HepG2 (cell line): Measurements from ENCODE around the gene SAPCD2. TPM values are rescaled to one million over a fixed set of nuclear protein-coding genes. Genes with fewer than 3 reads are reported as not detected.

Experiments
- FOXA1 ChIP-seq, 2 experiments: fragments of 450-650 bp in 1 of 2; sonication (generic) in 1 of 2; formaldehyde crosslinking in 1 of 2; IDR thresholded peaks; 2 replicates each; pipeline versions ENCODE4 v1.4.0 to v1.6.1; 2016 to 2020; ENCODE audit warnings: missing genetic modification reagents in 1 of 2
- GATA4 ChIP-seq: sonication (generic); IDR thresholded peaks from 2 replicates; pipeline ENCODE4 v1.6.1; 2016; ENCODE audit warnings: antibody characterized with exemption, low read depth, borderline replicate concordance
- KDM5A ChIP-seq: fragments of 200-600 bp; sonication (generic); IDR thresholded peaks from 2 replicates; pipeline ENCODE4 v1.7.0; 2018; ENCODE audit warnings: antibody characterized with exemption, mild to moderate bottlenecking, low read length, borderline replicate concordance
- MAFG ChIP-seq: sonication (generic); formaldehyde crosslinking; IDR thresholded peaks from 2 replicates; pipeline ENCODE4 v1.5.1; 2020; ENCODE audit warnings: mild to moderate bottlenecking, missing genetic modification reagents
- MYNN ChIP-seq: sonication (generic); formaldehyde crosslinking; IDR thresholded peaks from 2 replicates; pipeline ENCODE4 v1.4.0; 2020; ENCODE audit warnings: mild to moderate bottlenecking, low read depth, missing genetic modification reagents
- PAF1 ChIP-seq: IDR thresholded peaks from 2 replicates; pipeline ENCODE4 v1.6.1; 2016; ENCODE audit warnings: missing genetic modification reagents, missing compliant biosample characterization
- RELA ChIP-seq: sonication (generic); formaldehyde crosslinking; IDR thresholded peaks from 2 replicates; pipeline ENCODE4 v1.4.0; 2020; ENCODE audit warnings: missing genetic modification reagents
- SNAPC2 ChIP-seq: sonication (generic); formaldehyde crosslinking; IDR thresholded peaks from 2 replicates; pipeline ENCODE4 v1.8.1; 2022; ENCODE audit warnings: mild to moderate bottlenecking, missing genetic modification reagents
- SPEN ChIP-seq: sonication (generic); formaldehyde crosslinking; IDR thresholded peaks from 2 replicates; pipeline ENCODE4 v1.5.1; 2020; ENCODE audit warnings: low read depth, mild to moderate bottlenecking, missing genetic modification reagents
- TEAD2 ChIP-seq: sonication (generic); formaldehyde crosslinking; IDR thresholded peaks from 2 replicates; pipeline ENCODE4 v1.9.0; 2021; ENCODE audit warnings: missing genetic modification reagents
- ZNF737 ChIP-seq: sonication (generic); formaldehyde crosslinking; IDR thresholded peaks from 2 replicates; pipeline ENCODE4 v1.5.0; 2020; ENCODE audit warnings: missing genetic modification reagents, mild to moderate bottlenecking, borderline replicate concordance
- polyA plus RNA-seq, 8 experiments: library from polyadenylated mRNA; depleted of rRNA in 3 of 8; stranded (reverse) in 7 of 8; unstranded in 1 of 8; fragments of >200 nt; fragmentation: Illumina TruSeq in 4 of 8; extraction: Trizol in 4 of 8; gene quantifications; 2 replicates each; pipeline versions ENCODE4 v1.2.1 to v1.2.3, GENCODE V29; 2011 to 2016; ENCODE audit warnings: low read depth in 4 of 8, missing spikeins in 1 of 8, mixed read lengths in 1 of 8; ENCODE audit not compliant: insufficient read depth in 1 of 8
- total RNA-seq, 5 experiments: library from RNA; depleted of rRNA; stranded (reverse); fragments of >200 nt; fragmentation: Illumina TruSeq; extraction: Trizol; gene quantifications; 2 replicates each; pipeline ENCODE4 v1.2.3, GENCODE V29; 2016; ENCODE audit warnings: low read depth in 1 of 5
- TF ChIP-seq, protein P1 (sequence below): sonication (generic); formaldehyde crosslinking; IDR thresholded peaks from 2 replicates; pipeline ENCODE4 v1.5.1; 2020; ENCODE audit warnings: mild to moderate bottlenecking, missing genetic modification reagents, moderate library complexity
- TF ChIP-seq, protein P2 (sequence below): sonication (generic); formaldehyde crosslinking; IDR thresholded peaks from 2 replicates; pipeline ENCODE4 v1.4.0; 2020; ENCODE audit warnings: mild to moderate bottlenecking, missing genetic modification reagents
- TF ChIP-seq, protein P3 (sequence below), 2 experiments: sonication (generic) in 1 of 2; formaldehyde crosslinking in 1 of 2; IDR thresholded peaks; 2 replicates each; pipeline versions ENCODE4 v1.4.0 to v1.6.1; 2018 to 2020; ENCODE audit warnings: missing genetic modification reagents in 2 of 2, borderline replicate concordance in 1 of 2, low read depth in 1 of 2, mild to moderate bottlenecking in 1 of 2, missing biosample characterization in 1 of 2

Gene SAPCD2
- total and polyA plus RNA-seq, 2 of the 13 experiments (the other 11 are each of a cell fraction or from before 2014, with no cell fraction given): 21.9 to 42.8 TPM

DNA sequence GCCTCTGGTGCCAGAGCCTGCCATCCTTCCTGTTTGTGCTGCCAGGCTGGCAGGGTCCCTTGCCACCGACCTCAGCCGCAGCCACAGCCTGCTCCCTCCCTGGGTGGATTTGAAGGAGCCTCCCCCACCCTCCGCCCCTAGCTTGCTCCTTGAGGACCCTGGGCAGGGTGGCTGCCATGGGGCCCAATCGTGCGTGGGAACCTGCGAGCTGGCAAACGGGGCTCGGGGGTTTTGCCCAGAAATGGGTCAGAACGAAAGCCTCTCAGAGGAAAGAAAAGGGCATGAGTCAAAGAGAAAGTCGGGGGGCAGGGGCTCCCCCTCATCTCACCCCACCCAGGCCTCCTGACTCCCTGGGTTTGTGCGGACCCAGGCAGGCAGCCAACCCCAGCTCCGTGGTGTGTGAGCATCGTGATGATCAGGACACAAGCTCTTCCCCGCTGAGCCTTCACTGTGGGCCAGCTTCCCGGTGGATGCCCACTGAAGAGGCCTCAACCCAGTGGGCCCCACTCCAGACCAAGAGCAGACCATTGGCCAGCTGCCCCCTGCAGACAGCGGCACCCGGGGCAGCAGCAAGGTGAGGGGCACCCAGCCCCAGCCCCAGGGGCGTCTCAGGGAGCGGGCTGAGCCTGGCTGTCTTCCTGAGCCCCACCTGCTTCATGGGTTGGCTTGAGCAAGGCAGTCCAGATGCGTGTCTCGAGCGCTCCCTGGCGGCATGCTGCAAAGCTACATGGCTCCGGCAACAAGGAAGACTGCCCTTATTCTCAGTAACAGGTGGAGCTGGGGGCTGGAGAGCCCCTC, 35.4 kb downstream of the SAPCD2 start (continued):
- TF ChIP-seq, protein P1, sequence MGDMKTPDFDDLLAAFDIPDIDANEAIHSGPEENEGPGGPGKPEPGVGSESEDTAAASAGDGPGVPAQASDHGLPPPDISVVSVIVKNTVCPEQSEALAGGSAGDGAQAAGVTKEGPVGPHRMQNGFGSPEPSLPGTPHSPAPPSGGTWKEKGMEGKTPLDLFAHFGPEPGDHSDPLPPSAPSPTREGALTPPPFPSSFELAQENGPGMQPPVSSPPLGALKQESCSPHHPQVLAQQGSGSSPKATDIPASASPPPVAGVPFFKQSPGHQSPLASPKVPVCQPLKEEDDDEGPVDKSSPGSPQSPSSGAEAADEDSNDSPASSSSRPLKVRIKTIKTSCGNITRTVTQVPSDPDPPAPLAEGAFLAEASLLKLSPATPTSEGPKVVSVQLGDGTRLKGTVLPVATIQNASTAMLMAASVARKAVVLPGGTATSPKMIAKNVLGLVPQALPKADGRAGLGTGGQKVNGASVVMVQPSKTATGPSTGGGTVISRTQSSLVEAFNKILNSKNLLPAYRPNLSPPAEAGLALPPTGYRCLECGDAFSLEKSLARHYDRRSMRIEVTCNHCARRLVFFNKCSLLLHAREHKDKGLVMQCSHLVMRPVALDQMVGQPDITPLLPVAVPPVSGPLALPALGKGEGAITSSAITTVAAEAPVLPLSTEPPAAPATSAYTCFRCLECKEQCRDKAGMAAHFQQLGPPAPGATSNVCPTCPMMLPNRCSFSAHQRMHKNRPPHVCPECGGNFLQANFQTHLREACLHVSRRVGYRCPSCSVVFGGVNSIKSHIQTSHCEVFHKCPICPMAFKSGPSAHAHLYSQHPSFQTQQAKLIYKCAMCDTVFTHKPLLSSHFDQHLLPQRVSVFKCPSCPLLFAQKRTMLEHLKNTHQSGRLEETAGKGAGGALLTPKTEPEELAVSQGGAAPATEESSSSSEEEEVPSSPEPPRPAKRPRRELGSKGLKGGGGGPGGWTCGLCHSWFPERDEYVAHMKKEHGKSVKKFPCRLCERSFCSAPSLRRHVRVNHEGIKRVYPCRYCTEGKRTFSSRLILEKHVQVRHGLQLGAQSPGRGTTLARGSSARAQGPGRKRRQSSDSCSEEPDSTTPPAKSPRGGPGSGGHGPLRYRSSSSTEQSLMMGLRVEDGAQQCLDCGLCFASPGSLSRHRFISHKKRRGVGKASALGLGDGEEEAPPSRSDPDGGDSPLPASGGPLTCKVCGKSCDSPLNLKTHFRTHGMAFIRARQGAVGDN (CRISPR knock-in tag): peak; percentile 74
- TF ChIP-seq FOXA1 (IDR thresholded peaks at IDR 0.05) (no peak), FOXA1 (CRISPR knock-in tag; IDR thresholded peaks at IDR 0.05) (peak; percentile 17; the same call in 1 of the 2 replicates), SNAPC2 (no peak), KDM5A (no peak), RELA (CRISPR knock-in tag) (no peak), MAFG (CRISPR knock-in tag) (no peak), TEAD2 (CRISPR knock-in tag) (no peak), GATA4 (no peak), ZNF737 (no peak), SPEN (CRISPR knock-in tag) (peak; percentile 40; the same call in 1 of the 2 replicates), MYNN (CRISPR knock-in tag) (no peak), PAF1 (no peak)
- TF ChIP-seq, protein P2, sequence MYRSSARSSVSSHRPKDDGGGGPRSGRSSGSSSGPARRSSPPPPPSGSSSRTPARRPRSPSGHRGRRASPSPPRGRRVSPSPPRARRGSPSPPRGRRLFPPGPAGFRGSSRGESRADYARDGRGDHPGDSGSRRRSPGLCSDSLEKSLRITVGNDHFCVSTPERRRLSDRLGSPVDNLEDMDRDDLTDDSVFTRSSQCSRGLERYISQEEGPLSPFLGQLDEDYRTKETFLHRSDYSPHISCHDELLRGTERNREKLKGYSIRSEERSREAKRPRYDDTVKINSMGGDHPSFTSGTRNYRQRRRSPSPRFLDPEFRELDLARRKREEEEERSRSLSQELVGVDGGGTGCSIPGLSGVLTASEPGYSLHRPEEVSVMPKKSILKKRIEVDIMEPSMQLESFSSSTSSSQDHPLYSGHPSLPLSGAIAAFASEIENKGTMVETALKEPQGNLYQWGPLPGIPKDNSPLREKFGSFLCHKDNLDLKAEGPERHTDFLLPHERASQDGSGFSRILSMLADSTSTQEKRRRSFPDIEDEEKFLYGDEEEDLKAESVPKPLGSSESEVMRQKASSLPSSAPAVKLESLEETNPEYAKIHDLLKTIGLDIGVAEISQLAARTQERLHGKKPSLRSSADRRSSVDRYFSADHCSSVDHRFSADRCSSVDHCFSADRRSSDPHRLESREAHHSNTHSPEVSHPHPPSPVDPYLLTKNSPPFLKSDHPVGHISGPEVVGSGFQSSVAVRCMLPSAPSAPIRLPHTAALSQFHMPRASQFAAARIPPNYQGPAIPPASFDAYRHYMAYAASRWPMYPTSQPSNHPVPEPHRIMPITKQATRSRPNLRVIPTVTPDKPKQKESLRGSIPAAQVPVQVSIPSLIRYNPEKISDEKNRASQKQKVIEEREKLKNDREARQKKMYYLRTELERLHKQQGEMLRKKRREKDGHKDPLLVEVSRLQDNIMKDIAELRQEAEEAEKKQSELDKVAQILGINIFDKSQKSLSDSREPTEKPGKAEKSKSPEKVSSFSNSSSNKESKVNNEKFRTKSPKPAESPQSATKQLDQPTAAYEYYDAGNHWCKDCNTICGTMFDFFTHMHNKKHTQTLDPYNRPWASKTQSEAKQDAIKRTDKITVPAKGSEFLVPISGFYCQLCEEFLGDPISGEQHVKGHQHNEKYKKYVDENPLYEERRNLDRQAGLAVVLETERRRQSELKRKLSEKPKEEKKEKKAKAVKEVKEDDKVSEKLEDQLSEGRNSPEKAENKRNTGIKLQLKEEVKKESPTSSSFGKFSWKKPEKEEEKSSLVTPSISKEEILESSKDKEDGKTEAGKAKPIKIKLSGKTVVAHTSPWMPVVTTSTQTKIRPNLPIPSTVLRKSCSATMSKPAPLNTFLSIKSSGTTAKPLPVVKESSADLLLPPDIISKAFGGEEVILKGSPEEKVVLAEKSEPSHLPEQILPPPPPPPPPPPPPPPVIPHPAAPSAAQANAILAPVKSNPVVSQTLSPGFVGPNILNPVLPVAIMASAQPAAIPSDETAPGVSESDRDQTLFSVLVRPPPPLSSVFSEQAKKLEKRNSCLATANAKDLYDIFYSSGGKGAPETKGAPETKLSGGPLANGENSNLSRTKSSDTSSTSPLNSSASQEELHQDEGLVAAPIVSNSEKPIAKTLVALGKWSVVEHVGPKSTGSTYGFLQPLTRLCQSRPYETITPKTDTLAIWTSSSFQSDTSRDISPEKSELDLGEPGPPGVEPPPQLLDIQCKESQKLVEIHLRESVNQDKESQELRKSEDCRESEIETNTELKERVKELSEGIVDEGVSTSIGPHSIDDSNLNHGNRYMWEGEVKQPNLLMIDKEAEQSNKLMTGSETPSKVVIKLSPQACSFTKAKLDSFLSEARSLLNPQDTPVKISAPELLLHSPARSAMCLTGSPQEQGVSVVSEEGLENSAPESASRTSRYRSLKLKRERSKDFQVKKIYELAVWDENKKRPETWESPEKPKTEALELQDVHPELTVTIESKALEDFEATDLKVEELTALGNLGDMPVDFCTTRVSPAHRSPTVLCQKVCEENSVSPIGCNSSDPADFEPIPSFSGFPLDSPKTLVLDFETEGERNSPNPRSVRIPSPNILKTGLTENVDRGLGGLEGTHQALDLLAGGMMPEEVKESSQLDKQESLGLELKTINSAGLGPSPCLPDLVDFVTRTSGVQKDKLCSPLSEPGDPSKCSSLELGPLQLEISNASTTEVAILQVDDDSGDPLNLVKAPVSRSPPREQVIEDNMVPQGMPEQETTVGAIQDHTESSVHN (CRISPR knock-in tag): no peak
- TF ChIP-seq, protein P3, sequence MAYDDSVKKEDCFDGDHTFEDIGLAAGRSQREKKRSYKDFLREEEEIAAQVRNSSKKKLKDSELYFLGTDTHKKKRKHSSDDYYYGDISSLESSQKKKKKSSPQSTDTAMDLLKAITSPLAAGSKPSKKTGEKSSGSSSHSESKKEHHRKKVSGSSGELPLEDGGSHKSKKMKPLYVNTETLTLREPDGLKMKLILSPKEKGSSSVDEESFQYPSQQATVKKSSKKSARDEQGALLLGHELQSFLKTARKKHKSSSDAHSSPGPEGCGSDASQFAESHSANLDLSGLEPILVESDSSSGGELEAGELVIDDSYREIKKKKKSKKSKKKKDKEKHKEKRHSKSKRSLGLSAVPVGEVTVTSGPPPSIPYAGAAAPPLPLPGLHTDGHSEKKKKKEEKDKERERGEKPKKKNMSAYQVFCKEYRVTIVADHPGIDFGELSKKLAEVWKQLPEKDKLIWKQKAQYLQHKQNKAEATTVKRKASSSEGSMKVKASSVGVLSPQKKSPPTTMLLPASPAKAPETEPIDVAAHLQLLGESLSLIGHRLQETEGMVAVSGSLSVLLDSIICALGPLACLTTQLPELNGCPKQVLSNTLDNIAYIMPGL (CRISPR knock-in tag; IDR thresholded peaks at IDR 0.05; ENCODE audit: borderline replicate concordance in 1 of 2, low read depth in 1 of 2): peak; percentile 43 to 78; a peak in 1 of 4 replicates
